ENCODE data around the gene MYORG.

DNA sequence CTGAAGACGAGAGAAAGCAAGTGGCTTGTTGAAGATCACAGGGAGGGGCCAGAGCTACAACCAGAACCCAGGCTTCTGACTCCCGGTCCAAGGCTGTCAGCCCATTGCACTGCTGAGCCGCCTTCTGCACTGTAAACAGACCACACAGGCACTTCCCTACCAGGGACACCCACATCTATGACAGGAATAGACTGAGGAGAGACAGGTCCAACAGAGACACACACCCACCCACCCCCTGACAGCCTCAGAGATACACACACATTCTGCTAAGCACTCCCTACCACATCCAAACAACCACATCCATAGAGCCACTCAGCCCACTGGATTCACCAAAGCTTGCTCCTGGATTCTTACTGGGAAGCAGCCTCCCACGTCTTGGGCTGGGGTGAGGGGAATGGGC lies 23.0 kb upstream of the MYORG start:
- TF ChIP-seq CTCF (IDR thresholded peaks at IDR 0.05) = no peak
- no peak for TF ChIP-seq POLR2AphosphoS5 (IDR thresholded peaks at IDR 0.05)
- TF ChIP-seq POLR2A (IDR thresholded peaks at IDR 0.05) = no peak
- no peak for TF ChIP-seq EP300 (IDR thresholded peaks at IDR 0.05)
